Measurements from ENCODE around the gene RAVER1. TPM values are rescaled to one million over a fixed set of nuclear protein-coding genes. Genes with fewer than 3 reads are reported as not detected.

Gene RAVER1
- total and polyA plus RNA-seq, 2 of the 8 experiments (the other 6 are each of a cell fraction or from before 2014, with no cell fraction given): 5.7 to 70.5 TPM

DNA sequence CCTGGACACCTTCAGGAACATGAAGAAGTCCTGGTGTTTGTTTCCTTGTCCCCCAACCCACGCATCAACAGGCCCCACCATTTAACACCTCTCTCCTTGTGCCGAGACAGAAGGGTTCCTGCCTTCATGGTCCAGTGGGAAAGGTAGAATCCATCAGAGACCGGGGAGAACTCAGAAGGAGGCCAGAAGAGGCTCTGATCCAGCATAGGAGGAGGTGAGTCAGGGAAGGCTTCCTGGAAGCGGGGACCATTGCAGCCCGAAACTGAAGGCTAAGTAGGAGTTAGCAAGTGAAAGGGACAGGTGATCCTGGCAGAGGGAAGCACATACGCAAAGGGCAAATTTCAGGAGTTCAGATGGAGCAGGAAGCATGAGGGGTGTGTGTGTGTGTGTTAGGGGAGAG lies 5.6 kb upstream of the RAVER1 start (continued):
- TF ChIP-seq, protein P1, sequence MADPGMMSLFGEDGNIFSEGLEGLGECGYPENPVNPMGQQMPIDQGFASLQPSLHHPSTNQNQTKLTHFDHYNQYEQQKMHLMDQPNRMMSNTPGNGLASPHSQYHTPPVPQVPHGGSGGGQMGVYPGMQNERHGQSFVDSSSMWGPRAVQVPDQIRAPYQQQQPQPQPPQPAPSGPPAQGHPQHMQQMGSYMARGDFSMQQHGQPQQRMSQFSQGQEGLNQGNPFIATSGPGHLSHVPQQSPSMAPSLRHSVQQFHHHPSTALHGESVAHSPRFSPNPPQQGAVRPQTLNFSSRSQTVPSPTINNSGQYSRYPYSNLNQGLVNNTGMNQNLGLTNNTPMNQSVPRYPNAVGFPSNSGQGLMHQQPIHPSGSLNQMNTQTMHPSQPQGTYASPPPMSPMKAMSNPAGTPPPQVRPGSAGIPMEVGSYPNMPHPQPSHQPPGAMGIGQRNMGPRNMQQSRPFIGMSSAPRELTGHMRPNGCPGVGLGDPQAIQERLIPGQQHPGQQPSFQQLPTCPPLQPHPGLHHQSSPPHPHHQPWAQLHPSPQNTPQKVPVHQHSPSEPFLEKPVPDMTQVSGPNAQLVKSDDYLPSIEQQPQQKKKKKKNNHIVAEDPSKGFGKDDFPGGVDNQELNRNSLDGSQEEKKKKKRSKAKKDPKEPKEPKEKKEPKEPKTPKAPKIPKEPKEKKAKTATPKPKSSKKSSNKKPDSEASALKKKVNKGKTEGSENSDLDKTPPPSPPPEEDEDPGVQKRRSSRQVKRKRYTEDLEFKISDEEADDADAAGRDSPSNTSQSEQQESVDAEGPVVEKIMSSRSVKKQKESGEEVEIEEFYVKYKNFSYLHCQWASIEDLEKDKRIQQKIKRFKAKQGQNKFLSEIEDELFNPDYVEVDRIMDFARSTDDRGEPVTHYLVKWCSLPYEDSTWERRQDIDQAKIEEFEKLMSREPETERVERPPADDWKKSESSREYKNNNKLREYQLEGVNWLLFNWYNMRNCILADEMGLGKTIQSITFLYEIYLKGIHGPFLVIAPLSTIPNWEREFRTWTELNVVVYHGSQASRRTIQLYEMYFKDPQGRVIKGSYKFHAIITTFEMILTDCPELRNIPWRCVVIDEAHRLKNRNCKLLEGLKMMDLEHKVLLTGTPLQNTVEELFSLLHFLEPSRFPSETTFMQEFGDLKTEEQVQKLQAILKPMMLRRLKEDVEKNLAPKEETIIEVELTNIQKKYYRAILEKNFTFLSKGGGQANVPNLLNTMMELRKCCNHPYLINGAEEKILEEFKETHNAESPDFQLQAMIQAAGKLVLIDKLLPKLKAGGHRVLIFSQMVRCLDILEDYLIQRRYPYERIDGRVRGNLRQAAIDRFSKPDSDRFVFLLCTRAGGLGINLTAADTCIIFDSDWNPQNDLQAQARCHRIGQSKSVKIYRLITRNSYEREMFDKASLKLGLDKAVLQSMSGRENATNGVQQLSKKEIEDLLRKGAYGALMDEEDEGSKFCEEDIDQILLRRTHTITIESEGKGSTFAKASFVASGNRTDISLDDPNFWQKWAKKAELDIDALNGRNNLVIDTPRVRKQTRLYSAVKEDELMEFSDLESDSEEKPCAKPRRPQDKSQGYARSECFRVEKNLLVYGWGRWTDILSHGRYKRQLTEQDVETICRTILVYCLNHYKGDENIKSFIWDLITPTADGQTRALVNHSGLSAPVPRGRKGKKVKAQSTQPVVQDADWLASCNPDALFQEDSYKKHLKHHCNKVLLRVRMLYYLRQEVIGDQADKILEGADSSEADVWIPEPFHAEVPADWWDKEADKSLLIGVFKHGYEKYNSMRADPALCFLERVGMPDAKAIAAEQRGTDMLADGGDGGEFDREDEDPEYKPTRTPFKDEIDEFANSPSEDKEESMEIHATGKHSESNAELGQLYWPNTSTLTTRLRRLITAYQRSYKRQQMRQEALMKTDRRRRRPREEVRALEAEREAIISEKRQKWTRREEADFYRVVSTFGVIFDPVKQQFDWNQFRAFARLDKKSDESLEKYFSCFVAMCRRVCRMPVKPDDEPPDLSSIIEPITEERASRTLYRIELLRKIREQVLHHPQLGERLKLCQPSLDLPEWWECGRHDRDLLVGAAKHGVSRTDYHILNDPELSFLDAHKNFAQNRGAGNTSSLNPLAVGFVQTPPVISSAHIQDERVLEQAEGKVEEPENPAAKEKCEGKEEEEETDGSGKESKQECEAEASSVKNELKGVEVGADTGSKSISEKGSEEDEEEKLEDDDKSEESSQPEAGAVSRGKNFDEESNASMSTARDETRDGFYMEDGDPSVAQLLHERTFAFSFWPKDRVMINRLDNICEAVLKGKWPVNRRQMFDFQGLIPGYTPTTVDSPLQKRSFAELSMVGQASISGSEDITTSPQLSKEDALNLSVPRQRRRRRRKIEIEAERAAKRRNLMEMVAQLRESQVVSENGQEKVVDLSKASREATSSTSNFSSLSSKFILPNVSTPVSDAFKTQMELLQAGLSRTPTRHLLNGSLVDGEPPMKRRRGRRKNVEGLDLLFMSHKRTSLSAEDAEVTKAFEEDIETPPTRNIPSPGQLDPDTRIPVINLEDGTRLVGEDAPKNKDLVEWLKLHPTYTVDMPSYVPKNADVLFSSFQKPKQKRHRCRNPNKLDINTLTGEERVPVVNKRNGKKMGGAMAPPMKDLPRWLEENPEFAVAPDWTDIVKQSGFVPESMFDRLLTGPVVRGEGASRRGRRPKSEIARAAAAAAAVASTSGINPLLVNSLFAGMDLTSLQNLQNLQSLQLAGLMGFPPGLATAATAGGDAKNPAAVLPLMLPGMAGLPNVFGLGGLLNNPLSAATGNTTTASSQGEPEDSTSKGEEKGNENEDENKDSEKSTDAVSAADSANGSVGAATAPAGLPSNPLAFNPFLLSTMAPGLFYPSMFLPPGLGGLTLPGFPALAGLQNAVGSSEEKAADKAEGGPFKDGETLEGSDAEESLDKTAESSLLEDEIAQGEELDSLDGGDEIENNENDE (IDR thresholded peaks at IDR 0.05; ENCODE audit: insufficient replicate concordance, low read length): no peak
- TF ChIP-seq, protein P2, sequence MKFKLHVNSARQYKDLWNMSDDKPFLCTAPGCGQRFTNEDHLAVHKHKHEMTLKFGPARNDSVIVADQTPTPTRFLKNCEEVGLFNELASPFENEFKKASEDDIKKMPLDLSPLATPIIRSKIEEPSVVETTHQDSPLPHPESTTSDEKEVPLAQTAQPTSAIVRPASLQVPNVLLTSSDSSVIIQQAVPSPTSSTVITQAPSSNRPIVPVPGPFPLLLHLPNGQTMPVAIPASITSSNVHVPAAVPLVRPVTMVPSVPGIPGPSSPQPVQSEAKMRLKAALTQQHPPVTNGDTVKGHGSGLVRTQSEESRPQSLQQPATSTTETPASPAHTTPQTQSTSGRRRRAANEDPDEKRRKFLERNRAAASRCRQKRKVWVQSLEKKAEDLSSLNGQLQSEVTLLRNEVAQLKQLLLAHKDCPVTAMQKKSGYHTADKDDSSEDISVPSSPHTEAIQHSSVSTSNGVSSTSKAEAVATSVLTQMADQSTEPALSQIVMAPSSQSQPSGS (IDR thresholded peaks at IDR 0.05; ENCODE audit: low read length): no peak

All from H1 (cell line).